ENCODE measurements around the gene PLA2G4A. TPM values are rescaled to one million over a fixed set of nuclear protein-coding genes. Genes with fewer than 3 reads are reported as not detected.

PLA2G4A gene
- total RNA-seq, 1 experiment from 2014 or later, result not detected

DNA sequence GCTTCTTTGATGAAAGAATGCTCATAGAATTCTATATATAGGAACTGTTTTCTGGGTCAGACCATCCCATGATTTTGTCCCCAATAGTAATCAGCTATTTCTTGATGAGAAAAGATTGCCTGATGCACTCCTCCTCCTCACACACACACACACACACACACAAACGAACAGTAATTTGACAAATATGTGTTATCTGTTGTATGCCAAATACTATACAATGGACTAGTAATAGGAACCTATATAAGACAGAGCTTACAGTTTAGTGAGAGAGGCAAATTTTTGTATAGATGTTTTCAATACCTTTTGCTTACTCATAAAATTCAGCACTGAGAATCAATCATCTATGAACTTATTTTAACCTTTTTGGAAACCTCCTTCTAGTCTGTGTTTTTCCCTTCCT is 76.8 kb downstream of the PLA2G4A start:
- ChIA-PET POLR2A (no interaction called here), CTCF (no interaction called here)
- TF ChIP-seq POLR2AphosphoS5 (IDR thresholded peaks at IDR 0.05; ENCODE audit: low read depth, low read length), result no peak
- TF ChIP-seq, protein P1, sequence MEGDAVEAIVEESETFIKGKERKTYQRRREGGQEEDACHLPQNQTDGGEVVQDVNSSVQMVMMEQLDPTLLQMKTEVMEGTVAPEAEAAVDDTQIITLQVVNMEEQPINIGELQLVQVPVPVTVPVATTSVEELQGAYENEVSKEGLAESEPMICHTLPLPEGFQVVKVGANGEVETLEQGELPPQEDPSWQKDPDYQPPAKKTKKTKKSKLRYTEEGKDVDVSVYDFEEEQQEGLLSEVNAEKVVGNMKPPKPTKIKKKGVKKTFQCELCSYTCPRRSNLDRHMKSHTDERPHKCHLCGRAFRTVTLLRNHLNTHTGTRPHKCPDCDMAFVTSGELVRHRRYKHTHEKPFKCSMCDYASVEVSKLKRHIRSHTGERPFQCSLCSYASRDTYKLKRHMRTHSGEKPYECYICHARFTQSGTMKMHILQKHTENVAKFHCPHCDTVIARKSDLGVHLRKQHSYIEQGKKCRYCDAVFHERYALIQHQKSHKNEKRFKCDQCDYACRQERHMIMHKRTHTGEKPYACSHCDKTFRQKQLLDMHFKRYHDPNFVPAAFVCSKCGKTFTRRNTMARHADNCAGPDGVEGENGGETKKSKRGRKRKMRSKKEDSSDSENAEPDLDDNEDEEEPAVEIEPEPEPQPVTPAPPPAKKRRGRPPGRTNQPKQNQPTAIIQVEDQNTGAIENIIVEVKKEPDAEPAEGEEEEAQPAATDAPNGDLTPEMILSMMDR (IDR thresholded peaks at IDR 0.05), result no peak
- TF ChIP-seq, protein P2, sequence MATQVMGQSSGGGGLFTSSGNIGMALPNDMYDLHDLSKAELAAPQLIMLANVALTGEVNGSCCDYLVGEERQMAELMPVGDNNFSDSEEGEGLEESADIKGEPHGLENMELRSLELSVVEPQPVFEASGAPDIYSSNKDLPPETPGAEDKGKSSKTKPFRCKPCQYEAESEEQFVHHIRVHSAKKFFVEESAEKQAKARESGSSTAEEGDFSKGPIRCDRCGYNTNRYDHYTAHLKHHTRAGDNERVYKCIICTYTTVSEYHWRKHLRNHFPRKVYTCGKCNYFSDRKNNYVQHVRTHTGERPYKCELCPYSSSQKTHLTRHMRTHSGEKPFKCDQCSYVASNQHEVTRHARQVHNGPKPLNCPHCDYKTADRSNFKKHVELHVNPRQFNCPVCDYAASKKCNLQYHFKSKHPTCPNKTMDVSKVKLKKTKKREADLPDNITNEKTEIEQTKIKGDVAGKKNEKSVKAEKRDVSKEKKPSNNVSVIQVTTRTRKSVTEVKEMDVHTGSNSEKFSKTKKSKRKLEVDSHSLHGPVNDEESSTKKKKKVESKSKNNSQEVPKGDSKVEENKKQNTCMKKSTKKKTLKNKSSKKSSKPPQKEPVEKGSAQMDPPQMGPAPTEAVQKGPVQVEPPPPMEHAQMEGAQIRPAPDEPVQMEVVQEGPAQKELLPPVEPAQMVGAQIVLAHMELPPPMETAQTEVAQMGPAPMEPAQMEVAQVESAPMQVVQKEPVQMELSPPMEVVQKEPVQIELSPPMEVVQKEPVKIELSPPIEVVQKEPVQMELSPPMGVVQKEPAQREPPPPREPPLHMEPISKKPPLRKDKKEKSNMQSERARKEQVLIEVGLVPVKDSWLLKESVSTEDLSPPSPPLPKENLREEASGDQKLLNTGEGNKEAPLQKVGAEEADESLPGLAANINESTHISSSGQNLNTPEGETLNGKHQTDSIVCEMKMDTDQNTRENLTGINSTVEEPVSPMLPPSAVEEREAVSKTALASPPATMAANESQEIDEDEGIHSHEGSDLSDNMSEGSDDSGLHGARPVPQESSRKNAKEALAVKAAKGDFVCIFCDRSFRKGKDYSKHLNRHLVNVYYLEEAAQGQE (IDR thresholded peaks at IDR 0.05; ENCODE audit: insufficient read depth in 1 of 2, low read depth in 2 of 2, low read length in 1 of 2), result no peak
- H3K27me3 ChIP-seq (ENCODE audit: control insufficient read depth, insufficient read depth, low read length), result no peaks in the 10 kb centered on the region
- H3K9me3 ChIP-seq (ENCODE audit: control insufficient read depth, insufficient read depth, low read depth, low read length), result no peaks in the 10 kb centered on the region
- H3K4me3 ChIP-seq (ENCODE audit: low read depth in 2 of 2, low read length in 2 of 2), result no peak overlapping the region
- in situ Hi-C loops (cut with HindIII; ENCODE audit: low pct_unique_long_range_greater_than_20kb, low sequenced_read_pairs), result no loop called here
- no TSS peak for BruUV-seq (replicated peaks)
- intact Hi-C loops (cut with micrococcal nuclease; ENCODE audit: unreplicated experiment), result no loop called here
- ATAC-seq, result no peak
- H3K27ac ChIP-seq (ENCODE audit: low read length), result no peak overlapping the region
- no peaks in the 10 kb centered on the region for H3K36me3 ChIP-seq (ENCODE audit: control insufficient read depth, insufficient read depth, low read length)
- DNase-seq (ENCODE audit: low read depth, low spot score), result no peak
- no peaks in the 10 kb centered on the region for H3K4me1 ChIP-seq (ENCODE audit: control insufficient read depth, insufficient read depth, low read length)

DNA sequence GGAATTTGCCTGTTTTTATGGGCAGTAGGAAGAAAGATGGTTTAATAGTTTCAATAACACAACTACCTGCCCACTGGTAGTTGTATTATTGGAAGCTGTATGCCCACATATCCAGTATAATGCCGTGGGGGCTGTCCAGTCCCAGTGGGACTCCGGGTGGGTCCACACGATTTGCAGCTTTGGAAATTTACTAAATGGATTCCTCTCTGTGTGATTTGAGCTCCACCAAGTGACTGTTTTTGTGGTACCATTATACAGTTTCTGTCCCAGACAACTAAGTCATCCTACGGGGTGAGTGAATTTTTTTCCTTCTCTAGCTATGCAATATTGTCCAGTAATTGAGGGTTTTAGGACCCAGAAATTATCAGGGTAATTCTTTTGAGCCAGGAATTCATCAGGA is 86.8 kb downstream of the PLA2G4A start:
- no TSS peak for BruUV-seq (replicated peaks)
- CTCF ChIA-PET, result no interaction called here

More for the DNA sequence above, 86.8 kb downstream of the PLA2G4A start:
- in situ Hi-C loops (cut with HindIII; ENCODE audit: low pct_unique_long_range_greater_than_20kb, low sequenced_read_pairs), result no loop called here
- Histone ChIP-seq H3K27me3 (ENCODE audit: control insufficient read depth, insufficient read depth, low read length) (no peaks in the 10 kb centered on the region), H3K36me3 (ENCODE audit: control insufficient read depth, insufficient read depth, low read length) (no peaks in the 10 kb centered on the region), H3K9me3 (ENCODE audit: control insufficient read depth, insufficient read depth, low read depth, low read length) (no peaks in the 10 kb centered on the region), H3K27ac (ENCODE audit: low read length) (no peak overlapping the region), H3K4me1 (ENCODE audit: control insufficient read depth, insufficient read depth, low read length) (no peaks in the 10 kb centered on the region), H3K4me3 (ENCODE audit: low read depth in 2 of 2, low read length in 2 of 2) (no peak overlapping the region)
- POLR2A ChIA-PET, result interaction anchor here (0.5 kb wide), 1 partner anchor 449 kb away, joined by 3 read pairs; no protein-coding TSS in a partner anchor
- ATAC-seq (no peak), DNase-seq (ENCODE audit: low read depth, low spot score) (no peak)
- TF ChIP-seq, protein P1 (IDR thresholded peaks at IDR 0.05), result peak; percentile 20; the same call in 1 of the 2 replicates
- TF ChIP-seq SIN3A (IDR thresholded peaks at IDR 0.05; ENCODE audit: borderline replicate concordance, insufficient read depth, low read depth, low read length), result no peak
- intact Hi-C loops (cut with micrococcal nuclease; ENCODE audit: unreplicated experiment), result loop anchor here (5.0 kb wide), 1 partner anchor 67 kb away; no protein-coding TSS in a partner anchor
